GM10847 (cell line): ENCODE results near the gene MRPS31.

ENCODE experiments used
- POLR2A ChIP-seq: IDR thresholded peaks from 2 replicates; pipeline ENCODE4 v1.6.1; 2011; ENCODE audit not compliant: insufficient read length; ENCODE audit errors: extremely low read depth

The MRPS31 gene

GRCh38 chr13:40770934-40771618 is at the start of gene MRPS31:
TSS of gene MRPS31 (minus strand) at chr13:40771190. CDS start at chr13:40771136, 54 bp downstream.
- TF ChIP-seq POLR2A: peak; percentile 79

DNA sequence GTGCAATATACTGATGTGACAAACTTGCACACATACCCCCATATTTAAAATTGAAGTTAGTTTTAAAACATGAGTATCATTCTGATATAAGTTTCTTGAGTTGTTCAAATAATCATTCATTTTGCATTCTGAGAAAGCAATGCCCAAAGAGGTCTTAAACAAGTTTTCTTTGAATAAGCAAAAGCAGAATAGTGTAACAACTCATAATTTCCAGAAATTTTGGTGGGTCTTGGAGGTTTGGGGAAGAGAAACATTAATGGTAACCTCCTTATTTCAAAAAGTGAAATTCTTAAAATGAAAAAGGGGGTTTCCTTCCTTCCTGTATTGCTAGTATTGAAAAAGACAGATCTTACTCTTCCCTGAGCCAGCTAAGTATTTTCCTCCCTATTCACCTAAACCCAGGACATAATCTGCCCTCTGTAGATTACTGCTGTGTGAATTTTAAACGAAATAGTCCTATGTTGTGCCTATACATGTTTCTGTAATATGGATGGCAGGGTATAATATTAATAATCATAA is 48.9 kb upstream of the MRPS31 start:
- TF ChIP-seq POLR2A: no peak

DNA sequence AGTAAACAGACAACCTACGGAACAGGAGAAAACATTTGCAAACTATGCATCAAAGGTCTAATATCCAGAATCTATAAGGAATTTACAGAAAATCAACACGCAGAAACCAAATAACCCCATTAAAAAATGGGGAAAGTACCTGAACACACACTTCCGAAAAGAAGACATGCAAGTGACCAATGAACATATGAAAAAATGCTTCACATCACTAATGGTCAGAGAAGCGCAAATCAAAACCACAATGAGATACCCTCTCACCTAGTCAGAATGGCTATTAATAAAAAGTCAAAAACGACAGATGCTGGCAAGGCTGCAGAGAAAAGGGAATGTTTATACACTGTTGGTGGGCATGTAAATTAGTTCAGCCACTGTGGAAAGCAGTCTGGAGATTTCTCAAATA is 47.9 kb upstream of the MRPS31 start:
- no peak for TF ChIP-seq POLR2A

DNA sequence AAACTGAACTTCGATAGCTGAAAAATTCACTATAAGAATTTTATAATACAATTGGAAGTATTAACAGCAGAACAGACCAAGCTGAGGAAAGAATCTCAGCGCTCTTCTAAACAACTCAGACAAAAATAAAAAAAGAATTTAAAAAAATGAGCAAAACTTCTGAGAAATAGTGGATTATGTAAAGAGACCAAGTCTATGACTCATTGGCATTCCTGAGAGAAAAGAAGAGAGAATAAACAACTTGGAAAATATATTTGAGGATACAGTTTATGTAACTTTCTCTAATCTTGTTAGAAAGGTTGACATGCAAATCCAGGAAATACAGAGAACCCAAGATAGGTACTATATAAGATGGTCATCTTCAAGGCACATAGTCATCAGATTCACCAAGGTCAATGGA is 43.8 kb upstream of the MRPS31 start:
- TF ChIP-seq POLR2A: no peak

- no peak for TF ChIP-seq POLR2A
These were observed 42.9 kb upstream of the MRPS31 start for GRCh38 chr13:40813667-40814454.

DNA sequence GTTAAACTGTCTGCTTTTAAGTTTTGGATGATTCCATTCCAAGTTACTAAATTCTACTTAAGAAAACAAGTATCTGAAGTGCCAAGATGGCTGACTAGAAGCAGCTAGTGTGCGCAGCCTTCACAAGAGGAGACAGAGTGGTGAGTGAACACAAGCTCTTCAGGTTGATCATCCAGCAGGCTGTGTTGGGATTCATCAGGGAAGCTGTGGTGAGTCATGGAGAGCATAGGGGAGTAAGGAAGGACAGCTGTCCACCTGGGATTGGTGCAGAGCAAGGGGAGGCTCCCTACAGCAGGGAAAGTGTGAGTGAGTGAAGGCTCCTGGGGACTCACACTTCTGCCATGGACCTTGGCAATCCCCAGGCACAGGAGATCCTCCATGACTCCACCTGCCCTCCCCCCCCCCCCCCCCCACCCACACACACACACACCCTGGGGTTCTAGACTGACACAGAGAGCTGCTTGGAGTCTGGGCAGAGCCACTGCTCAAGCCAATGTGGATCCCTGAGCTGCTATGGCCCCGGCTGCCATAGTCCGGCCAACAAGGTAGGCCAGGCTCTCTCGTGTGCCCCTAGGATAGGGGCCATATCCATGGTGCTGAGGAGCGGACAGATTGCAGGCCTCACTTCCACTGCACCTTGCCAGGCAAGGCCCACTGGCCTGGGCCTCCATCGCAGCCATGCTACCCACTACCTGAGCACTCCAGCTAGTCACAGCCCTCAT is 41.9 kb upstream of the MRPS31 start:
- no peak for TF ChIP-seq POLR2A

DNA sequence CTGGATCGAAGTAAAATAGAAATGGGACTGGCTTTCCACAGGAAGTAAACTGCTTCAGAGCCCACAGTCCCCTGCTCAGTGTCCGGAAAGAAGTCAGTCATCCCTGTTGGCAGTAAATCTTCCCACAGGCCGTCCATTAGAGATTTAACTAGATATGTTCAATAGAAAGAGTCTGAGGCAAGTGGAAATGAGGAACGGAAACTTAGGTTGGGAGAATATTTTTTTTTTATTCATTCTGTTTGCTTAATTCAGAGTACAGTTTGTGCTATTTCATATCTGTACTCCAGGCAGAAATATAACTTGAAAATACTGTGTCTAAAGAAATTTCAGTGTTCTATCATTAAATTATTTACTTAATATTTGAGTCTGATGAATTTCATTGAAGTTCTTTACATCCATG is 41.1 kb upstream of the MRPS31 start:
- no peak for TF ChIP-seq POLR2A

- no peak for TF ChIP-seq POLR2A
These were observed 38.5 kb upstream of the MRPS31 start for GRCh38 chr13:40809471-40809870.

GRCh38 chr13:40806241-40806640 is 35.3 kb upstream of the MRPS31 start:
- TF ChIP-seq POLR2A: no peak

GRCh38 chr13:40803316-40803715 is 32.3 kb upstream of the MRPS31 start:
- no peak for TF ChIP-seq POLR2A

DNA sequence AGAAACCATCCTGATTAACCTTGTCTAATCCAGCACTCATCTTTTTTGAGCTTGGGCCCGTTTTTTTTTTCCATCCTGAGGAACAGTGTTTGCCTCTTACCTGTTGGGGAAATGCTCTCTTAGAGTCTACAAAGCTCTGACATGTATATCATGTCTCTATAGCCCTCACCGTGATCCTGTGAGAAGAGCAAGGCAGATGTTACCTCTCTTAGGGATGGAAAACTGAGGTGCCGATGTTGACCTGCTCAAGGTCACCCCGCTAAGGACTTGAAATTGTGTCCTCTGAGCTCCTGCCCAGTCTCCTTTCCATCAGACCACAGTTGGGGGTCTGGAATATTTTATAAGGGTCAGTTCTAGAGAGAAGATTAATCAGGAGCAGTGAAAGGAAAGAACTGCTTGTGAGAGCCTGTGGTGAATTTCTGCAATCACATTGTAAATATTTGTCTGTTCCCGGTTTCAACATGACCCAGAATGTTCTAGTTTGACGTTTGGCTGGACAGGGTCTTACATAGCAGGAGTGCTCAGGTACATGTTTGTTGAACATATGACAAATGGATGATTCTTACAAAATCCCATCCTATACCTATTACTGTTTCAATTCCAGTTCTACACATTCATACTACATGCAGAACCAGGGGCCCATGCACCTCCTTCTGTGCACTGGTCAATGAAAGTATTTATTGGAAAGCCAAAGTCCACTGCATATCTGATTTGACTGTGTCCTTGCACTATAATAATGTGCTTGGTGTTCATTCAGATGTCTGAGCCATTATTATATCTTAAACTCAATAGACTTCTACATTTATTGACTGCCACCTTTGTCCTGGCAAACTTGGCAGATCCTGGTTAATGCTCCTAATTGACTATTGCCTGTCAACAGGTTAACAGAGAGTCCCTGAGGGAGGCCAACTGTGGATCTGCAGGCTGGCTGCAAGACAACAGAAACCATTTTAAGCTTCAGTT is 30.5 kb upstream of the MRPS31 start:
- no peak for TF ChIP-seq POLR2A

DNA sequence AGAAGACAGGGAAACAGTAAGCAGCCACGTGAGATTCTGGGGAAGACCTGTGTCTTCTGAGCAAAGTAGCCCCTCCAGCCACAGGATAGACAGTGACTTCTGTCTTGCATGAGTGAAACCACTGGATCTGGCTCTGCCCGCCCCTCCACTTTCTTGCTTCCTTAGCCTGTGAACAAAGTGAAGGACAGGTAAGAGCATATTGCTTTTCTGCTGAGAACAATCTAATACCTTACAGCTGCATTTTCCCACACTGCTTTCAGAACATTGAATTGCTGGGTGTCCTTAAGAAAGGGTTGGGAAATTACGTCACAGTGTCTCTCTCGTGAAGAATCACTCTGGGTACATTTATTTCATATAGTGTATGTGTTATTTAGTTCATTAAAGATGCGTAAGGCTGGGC is 29.6 kb upstream of the MRPS31 start:
- TF ChIP-seq POLR2A: no peak

DNA sequence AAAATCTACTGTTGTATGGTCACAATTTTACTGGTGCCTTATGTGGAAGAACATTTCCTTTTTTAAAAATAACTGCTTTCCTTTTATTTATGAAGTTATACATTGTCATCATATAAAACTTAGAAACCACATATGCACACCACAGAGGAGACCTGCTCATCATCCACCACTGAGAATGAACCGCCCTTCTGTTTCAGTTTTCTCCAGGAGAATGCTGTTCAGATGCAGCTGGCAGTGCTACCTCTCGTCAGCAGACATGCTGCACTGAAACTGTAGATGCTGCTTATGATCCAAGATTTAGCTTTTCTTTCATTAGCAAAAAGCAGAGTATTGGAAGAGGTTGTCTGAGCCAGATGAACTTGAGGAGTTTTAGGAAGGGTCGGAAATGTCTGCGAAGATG is 28.5 kb upstream of the MRPS31 start:
- TF ChIP-seq POLR2A: no peak

DNA sequence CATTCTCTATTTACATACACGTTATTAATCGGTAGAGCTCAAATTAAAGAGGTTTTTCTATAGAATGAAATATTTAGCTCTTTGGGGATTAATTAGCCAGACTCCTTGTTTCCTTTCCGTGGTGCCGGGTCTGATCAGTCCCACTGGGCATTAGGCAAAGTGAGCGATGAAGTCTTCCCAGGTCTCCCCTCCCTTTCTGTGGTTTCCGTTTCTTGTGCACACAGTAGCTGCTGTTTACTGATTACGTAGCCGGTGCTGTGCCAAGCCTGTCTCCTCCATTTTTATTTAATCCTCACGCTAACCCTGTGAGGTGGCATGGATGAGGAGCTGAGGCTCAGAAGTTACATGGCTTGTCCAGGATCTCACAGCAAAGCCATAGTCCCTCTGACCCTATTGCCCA is 27.4 kb upstream of the MRPS31 start:
- no peak for TF ChIP-seq POLR2A

- no peak for TF ChIP-seq POLR2A
These were observed 25.7 kb upstream of the MRPS31 start for GRCh38 chr13:40796649-40797048.
